Fibroblast of pulmonary artery (primary cell): ENCODE measurements around the gene RFC1.
"Not testable (repeated sequence)": the region's sequence is repeated elsewhere in the genome, so short reads cannot be mapped to it uniquely, and the experiment has no call there.

Source experiments
- DNase-seq: peaks from one replicate; pipeline ENCODE4 v3.0.0-alpha.2; 2010; ENCODE audit warnings: low read depth
- H3K4me3 ChIP-seq: replicated peaks from 2 replicates; pipeline ENCODE4 v1.5.1; 2011; ENCODE audit warnings: low read depth, mild to moderate bottlenecking, control low read depth, low read length, moderate library complexity
- CTCF ChIP-seq: IDR thresholded peaks from 2 replicates; pipeline ENCODE4 v1.5.1; 2011; ENCODE audit warnings: mild to moderate bottlenecking, control low read depth, low read length, inconsistent platforms; ENCODE audit errors: missing control alignments

RFC1 gene

GRCh38 chr4:39285853-39286252, 80.3 kb downstream of the RFC1 start:
- no peak for TF ChIP-seq CTCF
- DNase-seq, result no peak
- H3K4me3 ChIP-seq, result no peak overlapping the region

- DNase-seq, result no peak
- no peak for TF ChIP-seq CTCF
- H3K4me3 ChIP-seq, result no peak overlapping the region
Observed at GRCh38 chr4:39285111-39285795, 80.9 kb downstream of the RFC1 start.

GRCh38 chr4:39280770-39281169, 85.4 kb downstream of the RFC1 start:
- H3K4me3 ChIP-seq, result no peak overlapping the region
- TF ChIP-seq CTCF, result no peak
- DNase-seq, result no peak

- DNase-seq, result no peak
- TF ChIP-seq CTCF, result no peak
- no peak overlapping the region for H3K4me3 ChIP-seq
Observed at GRCh38 chr4:39279416-39279815, 86.7 kb downstream of the RFC1 start.

- DNase-seq, result no peak
- H3K4me3 ChIP-seq, result no peak overlapping the region
- no peak for TF ChIP-seq CTCF
Observed at GRCh38 chr4:39278476-39278875, 87.7 kb downstream of the RFC1 start.

- DNase-seq, H3K4me3 ChIP-seq: not testable (repeated sequence)
Observed at GRCh38 chr4:39277661-39278060, 88.5 kb downstream of the RFC1 start.

GRCh38 chr4:39274503-39274902, 91.7 kb downstream of the RFC1 start:
- no peak for TF ChIP-seq CTCF
- no peak for DNase-seq
- H3K4me3 ChIP-seq, result no peak overlapping the region
